Naive thymus-derived CD4-positive, alpha-beta T cell (primary cell): ENCODE data around the gene EIF1. TPM values are rescaled to one million over a fixed set of nuclear protein-coding genes. Genes with fewer than 3 reads are reported as not detected.
A peak's percentile ranks its signal among the peaks of the same experiment; 100 is the strongest.
"Not testable (repeated sequence)": the region's sequence is repeated elsewhere in the genome, so short reads cannot be mapped to it uniquely, and the experiment has no call there.

Source experiments
- ATAC-seq: fragments of 150-1000 bp; cut with Tn5 transposase; 2 replicates; pipeline ENCODE4 v1.10.0; 2021; ENCODE audit warnings: mild to moderate bottlenecking, moderate library complexity
- CTCF ChIA-PET: fragments of 350-600 bp; sonication (Branson Sonifier 250); formaldehyde crosslinking; loops from one replicate; lab custom pipeline; 2021; ENCODE audit warnings: antibody characterized with exemption; lab: Charles Lee
- POLR2A ChIA-PET: fragments of 350-600 bp; sonication (Branson Sonifier 250); formaldehyde crosslinking; loops from one replicate; lab custom pipeline; 2021; ENCODE audit warnings: antibody characterized with exemption, inconsistent platforms; lab: Charles Lee
- DNase-seq, 9 donors: peaks; one replicate each; pipeline versions ENCODE4 v3.0.0 to v3.0.0-alpha.2; 2020 to 2022; ENCODE audit warnings: mixed read lengths in 1 of 9
- H3K27ac ChIP-seq: one replicate; pipeline ENCODE4 v1.7.0; 2013; ENCODE audit warnings: mild to moderate bottlenecking, low read depth, low read length, moderate library complexity
- H3K27me3 ChIP-seq, 2 donors: one replicate each; pipeline ENCODE4 v1.7.0; 2013; ENCODE audit warnings: low read length in 2 of 2, mild to moderate bottlenecking in 2 of 2, moderate library complexity in 2 of 2; ENCODE audit not compliant: control insufficient read depth in 2 of 2, insufficient read depth in 2 of 2
- H3K36me3 ChIP-seq, 3 experiments: 1 replicate in 2 of 3; 2 replicates in 1 of 3; pipeline ENCODE4 v1.7.0; 2013; ENCODE audit warnings: low read length in 3 of 3, mild to moderate bottlenecking in 3 of 3, moderate library complexity in 1 of 3; ENCODE audit not compliant: insufficient read depth in 3 of 3, control insufficient read depth in 2 of 3
- H3K4me1 ChIP-seq, 2 donors: one replicate each; pipeline ENCODE4 v1.7.0; 2013; ENCODE audit warnings: low read length in 2 of 2, mild to moderate bottlenecking in 2 of 2, moderate library complexity in 1 of 2; ENCODE audit not compliant: control insufficient read depth in 2 of 2, insufficient read depth in 2 of 2
- H3K4me3 ChIP-seq: 2 replicates; pipeline ENCODE4 v1.7.0; 2013; ENCODE audit warnings: mild to moderate bottlenecking, low read length
- H3K9me3 ChIP-seq, 3 experiments: 1 replicate in 2 of 3; 2 replicates in 1 of 3; pipeline ENCODE4 v1.7.0; 2013; ENCODE audit warnings: low read length in 3 of 3; ENCODE audit not compliant: control insufficient read depth in 2 of 3
- H3K27ac Mint-ChIP-seq, 9 donors: one replicate each; pipeline ENCODE4 v1.8.0; 2020 to 2022; ENCODE audit warnings: mixed read lengths in 9 of 9, mild to moderate bottlenecking in 8 of 9, moderate library complexity in 5 of 9, inconsistent platforms in 2 of 9
- H3K27me3 Mint-ChIP-seq, 5 donors: one replicate each; pipeline ENCODE4 v1.8.0; 2021 to 2022; ENCODE audit warnings: mixed read lengths in 5 of 5, mild to moderate bottlenecking in 1 of 5
- H3K36me3 Mint-ChIP-seq, 5 donors: one replicate each; pipeline ENCODE4 v1.8.0; 2020 to 2022; ENCODE audit warnings: mixed read lengths in 5 of 5, mild to moderate bottlenecking in 3 of 5, inconsistent platforms in 1 of 5
- H3K4me1 Mint-ChIP-seq, 7 donors: one replicate each; pipeline ENCODE4 v1.8.0; 2020 to 2022; ENCODE audit warnings: mixed read lengths in 7 of 7, mild to moderate bottlenecking in 3 of 7, inconsistent platforms in 1 of 7
- H3K4me3 Mint-ChIP-seq, 10 donors: one replicate each; pipeline ENCODE4 v1.8.0; 2020 to 2022; ENCODE audit warnings: mild to moderate bottlenecking in 10 of 10, mixed read lengths in 10 of 10, moderate library complexity in 6 of 10, inconsistent platforms in 2 of 10
- H3K9me3 Mint-ChIP-seq, 11 donors: one replicate each; pipeline ENCODE4 v1.8.0; 2020 to 2022; ENCODE audit warnings: mixed read lengths in 11 of 11, mild to moderate bottlenecking in 4 of 11, inconsistent platforms in 1 of 11, moderate library complexity in 1 of 11
- intact Hi-C, 2 donors: fragments of 100-400 bp; cut with micrococcal nuclease; formaldehyde crosslinking; loops; one replicate each; pipeline ENCODE4 v1.15.1; 2023
- polyA plus RNA-seq, 2 donors: library from polyadenylated mRNA; unstranded; fragments of 300-500 nt; fragmentation: Illumina TruSeq; gene quantifications; one replicate each; pipeline ENCODE4 v1.2.3, GENCODE V29; 2021
- total RNA-seq, 6 experiments: library from RNA in 5 of 6; stranded (reverse) in 5 of 6; gene quantifications; 1 replicate in 5 of 6; 2 replicates in 1 of 6; pipeline ENCODE4 v1.2.3 and lab custom pipeline; 2021 to 2026

EIF1 gene
- total and polyA plus RNA-seq, 7 experiments from 2014 or later, result 710 to 2,222 (median 934) TPM

- H3K4me3 ChIP-seq, result peak overlapping the region; percentile 87
- Mint-ChIP-seq H3K27ac (peak overlapping the region; percentile 88 to 100 (median 96)), H3K27me3 (peaks cover 0 to 13% (median 0%) of the 10 kb centered on the region in 5 donors), H3K36me3 (peaks cover 0 to 8% (median 0%) of the 10 kb centered on the region in 5 donors), H3K4me3 (peak overlapping the region; percentile 85 to 95 (median 92)), H3K4me1 (peaks cover 17 to 54% (median 21%) of the 10 kb centered on the region in 7 donors), H3K9me3 (peaks cover 0 to 1% (median 0%) of the 10 kb centered on the region in 11 donors)
- ATAC-seq (peak; percentile 67), DNase-seq (peak in 2 of 9 donors; percentile 69 to 89)
- H3K9me3 ChIP-seq, result no peaks in the 10 kb centered on the region
- CTCF ChIA-PET, result interaction anchor here (0.7 to 8.4 kb wide), 18 partner anchors 13 to 1118 kb away, joined by 3 to 125 read pairs (median 6); partner anchors contain the start of genes EIF1 and KRTAP16-1
- H3K36me3 ChIP-seq, result no peaks in the 10 kb centered on the region
- H3K4me1 ChIP-seq, result peaks cover 4 to 7% of the 10 kb centered on the region in 2 donors
- H3K27ac ChIP-seq, result peak overlapping the region; percentile 97
- POLR2A ChIA-PET, result interaction anchor here (0.6 to 9.2 kb wide), 10 partner anchors 10 to 847 kb away, joined by 3 to 155 read pairs (median 9); partner anchors contain the start of genes EIF1 and KRTAP16-1
- intact Hi-C loops, result loop anchor here (1.0 to 10.0 kb wide), 16 partner anchors 13 to 1307 kb away; partner anchors contain the start of genes EIF1 (in 2 of the 2), KRTAP4-12 (in 1 of the 2) and SMARCE1 (in 1 of the 2)
- no peaks in the 10 kb centered on the region for H3K27me3 ChIP-seq
These were observed 22.4 kb upstream of the EIF1 start for GRCh38 chr17:41666237-41666641.

DNA sequence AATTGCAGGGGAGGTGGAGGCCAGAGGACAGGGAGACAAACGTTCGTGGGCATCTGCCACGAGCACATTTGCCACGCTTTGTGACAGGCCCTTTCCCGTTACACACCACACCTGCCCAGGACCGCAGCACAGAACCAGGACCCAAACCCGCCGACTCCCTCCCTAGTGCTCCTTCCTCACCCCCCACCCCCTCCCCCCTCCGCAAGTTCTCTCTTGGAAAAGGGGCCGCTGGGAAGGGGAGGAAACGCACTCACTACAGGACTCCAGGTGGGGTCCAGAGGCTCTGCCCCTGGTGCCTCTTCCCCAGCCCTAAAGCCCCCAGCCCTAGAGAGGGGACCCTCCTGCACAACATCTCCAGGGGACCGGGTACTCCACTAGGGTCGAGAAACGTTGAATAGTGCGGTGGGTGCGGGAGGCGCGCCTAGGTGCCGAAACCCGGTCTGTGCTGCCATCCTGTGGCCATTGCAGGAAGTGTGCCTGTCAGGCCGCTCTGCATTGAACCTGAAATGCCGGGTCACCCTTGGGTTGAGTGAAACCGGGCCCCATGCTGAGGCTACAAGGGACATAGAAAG, 21.9 kb upstream of the EIF1 start:
- H3K4me3 Mint-ChIP-seq, result peak overlapping the region; percentile 85 to 95 (median 92)
- intact Hi-C loops, result loop anchor here (1.0 to 10.0 kb wide), 18 partner anchors 13 to 1308 kb away; partner anchors contain the start of genes EIF1 (in 2 of the 2), KRTAP4-12 (in 1 of the 2) and SMARCE1 (in 1 of the 2)
- POLR2A ChIA-PET, result interaction anchor here (0.6 to 9.2 kb wide), 12 partner anchors 10 to 848 kb away, joined by 3 to 155 read pairs (median 6); partner anchors contain the start of genes EIF1, KRTAP16-1 and STAT5A
- H3K27ac Mint-ChIP-seq, result peak overlapping the region; percentile 88 to 100 (median 96)
- H3K4me3 ChIP-seq, result peak overlapping the region; percentile 87
- H3K27me3 ChIP-seq, result no peaks in the 10 kb centered on the region
- H3K36me3 ChIP-seq, result no peaks in the 10 kb centered on the region
- H3K4me1 Mint-ChIP-seq, result peaks cover 17 to 54% (median 21%) of the 10 kb centered on the region in 7 donors
- peak overlapping the region; percentile 97 for H3K27ac ChIP-seq
- peaks cover 0 to 13% (median 0%) of the 10 kb centered on the region in 5 donors for H3K27me3 Mint-ChIP-seq
- CTCF ChIA-PET, result interaction anchor here (0.7 to 8.4 kb wide), 16 partner anchors 12 to 861 kb away, joined by 3 to 125 read pairs (median 12); partner anchors contain the start of genes EIF1 and KRTAP16-1
- peaks cover 0 to 10% (median 0%) of the 10 kb centered on the region in 5 donors for H3K36me3 Mint-ChIP-seq
- H3K9me3 Mint-ChIP-seq, result peaks cover 0 to 1% (median 0%) of the 10 kb centered on the region in 11 donors
- no peaks in the 10 kb centered on the region for H3K9me3 ChIP-seq
- H3K4me1 ChIP-seq, result peaks cover 4 to 7% of the 10 kb centered on the region in 2 donors
- DNase-seq, result peak; percentile 72 to 86 (median 79)
- peak; percentile 73 for ATAC-seq

DNA sequence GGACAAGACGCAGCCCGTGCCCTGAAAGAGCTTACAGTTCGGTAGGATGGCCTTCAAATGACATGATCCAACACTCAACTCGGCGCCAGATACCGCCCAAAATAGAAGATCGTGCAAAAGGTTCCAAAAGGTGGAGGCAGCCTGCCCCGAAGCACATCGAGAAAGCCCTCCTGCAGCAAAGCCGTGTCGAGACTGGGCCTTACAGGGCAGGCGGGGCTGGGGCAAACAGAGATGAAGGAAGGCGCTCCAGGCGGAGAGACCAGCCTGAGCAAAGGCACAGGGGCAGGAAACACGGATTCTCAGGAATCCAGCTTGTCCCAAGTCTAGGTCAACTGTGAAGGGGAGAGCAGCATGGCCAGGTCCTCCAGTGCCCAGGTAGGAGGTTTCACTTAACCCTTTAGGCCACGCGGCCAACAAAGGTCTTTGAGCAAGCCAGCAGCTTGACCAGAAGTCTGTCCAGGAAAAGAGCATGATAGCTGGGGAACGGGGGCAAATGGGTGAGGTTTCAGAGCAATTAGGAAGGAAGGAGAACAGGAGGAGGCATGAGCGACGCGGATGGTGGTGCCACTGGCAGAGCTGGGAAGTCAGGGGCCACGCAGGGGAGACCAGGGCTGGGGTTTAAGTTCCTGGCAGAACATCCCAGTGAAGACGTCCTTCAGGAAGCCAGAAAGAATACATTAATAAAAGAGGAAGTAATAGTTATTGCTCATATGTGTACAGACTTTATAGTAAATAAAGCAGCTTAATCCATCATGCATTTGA, 21.2 kb upstream of the EIF1 start:
- Histone ChIP-seq H3K4me1 (peaks cover 4 to 7% of the 10 kb centered on the region in 2 donors), H3K36me3 (no peaks in the 10 kb centered on the region), H3K9me3 (no peaks in the 10 kb centered on the region), H3K27ac (peak overlapping the region; percentile 97), H3K4me3 (peak overlapping the region; percentile 87), H3K27me3 (no peaks in the 10 kb centered on the region)
- no peak for DNase-seq
- Mint-ChIP-seq H3K9me3 (peaks cover 0 to 1% (median 0%) of the 10 kb centered on the region in 11 donors), H3K27me3 (peaks cover 0 to 13% (median 0%) of the 10 kb centered on the region in 5 donors), H3K36me3 (peaks cover 0 to 10% (median 0%) of the 10 kb centered on the region in 5 donors), H3K27ac (peak overlapping the region; percentile 88 to 100 (median 96)), H3K4me3 (peak overlapping the region in 9 of 10 donors; percentile 51 to 95 (median 90)), H3K4me1 (peaks cover 17 to 59% (median 21%) of the 10 kb centered on the region in 7 donors)
- ATAC-seq, result no peak
- POLR2A ChIA-PET, result interaction anchor here (0.6 to 9.2 kb wide), 8 partner anchors 10 to 620 kb away, joined by 3 to 155 read pairs (median 6); partner anchors contain the start of genes CNP, EIF1 and STAT5A
- intact Hi-C loops, result loop anchor here (1.0 to 10.0 kb wide), 12 partner anchors 19 to 1309 kb away; partner anchors contain the start of genes KRTAP4-12 (in 1 of the 2) and SMARCE1 (in 1 of the 2)
- CTCF ChIA-PET, result interaction anchor here (0.8 to 8.4 kb wide), 14 partner anchors 10 to 849 kb away, joined by 3 to 88 read pairs (median 8); partner anchors contain the start of gene EIF1

DNA sequence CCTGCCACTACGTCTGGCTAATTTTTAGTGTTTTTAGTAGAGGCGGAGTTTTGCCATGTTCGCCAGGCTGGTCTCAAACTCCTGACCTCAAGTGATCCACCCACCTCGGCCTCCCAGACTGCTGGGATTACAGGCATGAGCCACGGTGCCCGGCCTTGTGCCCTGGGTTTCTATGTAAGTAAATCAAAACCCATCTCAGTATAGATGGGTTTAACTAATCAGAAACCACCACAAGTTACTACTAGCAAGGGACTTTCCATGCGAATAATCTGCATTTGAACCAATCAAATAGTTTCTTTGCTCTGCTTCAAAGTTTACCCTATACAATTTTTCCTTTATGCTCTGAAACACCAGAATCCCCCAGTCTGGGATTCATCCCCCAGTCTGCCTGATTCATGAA, 16.5 kb upstream of the EIF1 start:
- intact Hi-C loops, result no loop called here

GRCh38 chr17:41675157-41676057, 13.3 kb upstream of the EIF1 start:
- H3K9me3 Mint-ChIP-seq, H3K4me3 ChIP-seq, H3K9me3 ChIP-seq, ATAC-seq, H3K27me3 ChIP-seq, intact Hi-C loops, H3K4me3 Mint-ChIP-seq, H3K27ac ChIP-seq, DNase-seq, H3K36me3 ChIP-seq, H3K27me3 Mint-ChIP-seq: not testable (repeated sequence)
- Mint-ChIP-seq H3K4me1 (peaks cover 18 to 59% (median 22%) of the 10 kb centered on the region in 7 donors), H3K27ac (peak overlapping the region in 1 of 9 donors; percentile 72), H3K36me3 (peaks cover 0 to 18% (median 0%) of the 10 kb centered on the region in 5 donors)
- ChIA-PET CTCF (interaction anchor here (0.6 to 5.5 kb wide), 2 partner anchors 15 to 846 kb away, joined by 4 to 64 read pairs; partner anchors contain the start of gene EIF1), POLR2A (interaction anchor here (5.1 to 6.2 kb wide), 2 partner anchors 8 to 15 kb away, joined by 54 to 255 read pairs; partner anchors contain the start of gene EIF1)
- peaks cover 14 to 18% of the 10 kb centered on the region in 2 donors for H3K4me1 ChIP-seq

More for the DNA sequence above, 16.5 kb upstream of the EIF1 start:
- no peaks in the 10 kb centered on the region for H3K27me3 ChIP-seq
- H3K9me3 ChIP-seq, result no peaks in the 10 kb centered on the region
- POLR2A ChIA-PET, result interaction anchor here (0.9 to 1.6 kb wide), 2 partner anchors 17 kb away, joined by 3 to 14 read pairs; partner anchors contain the start of gene EIF1
- ATAC-seq, result no peak
- Mint-ChIP-seq H3K4me1 (peaks cover 0 to 59% (median 5%) of the 10 kb centered on the region in 7 donors), H3K27ac (peak overlapping the region in 1 of 9 donors; percentile 52), H3K27me3 (no peaks in the 10 kb centered on the region), H3K36me3 (peaks cover 0 to 15% (median 0%) of the 10 kb centered on the region in 5 donors), H3K4me3 (no peak overlapping the region), H3K9me3 (peaks cover 0 to 3% (median 0%) of the 10 kb centered on the region in 11 donors)
- H3K4me1 ChIP-seq, result peaks cover 0 to 5% of the 10 kb centered on the region in 2 donors
- CTCF ChIA-PET, result no interaction called here
- H3K4me3 ChIP-seq, result no peak overlapping the region
- H3K36me3 ChIP-seq, result no peaks in the 10 kb centered on the region
- no peak overlapping the region for H3K27ac ChIP-seq
- no peak for DNase-seq
